GM12892 (cell line): ENCODE results near the gene ZNF789.

ENCODE experiments used
- DNase-seq: peaks from one replicate; pipeline ENCODE4 v3.0.0; 2011; ENCODE audit not compliant: insufficient read length
- FAIRE-seq: peaks from 2 replicates; lab custom pipeline; 2011; peaks lifted over from hg19 to GRCh38; lab: Jason Lieb, UNC
- POLR2A ChIP-seq: IDR thresholded peaks from 2 replicates; pipeline ENCODE4 v1.6.1; 2011; ENCODE audit warnings: low read depth, low read length, control low read depth
- POLR2AphosphoS5 ChIP-seq: IDR thresholded peaks from 2 replicates; pipeline ENCODE4 v1.6.1; 2011; ENCODE audit warnings: low read depth, low read length, control low read depth
- TAF1 ChIP-seq: IDR thresholded peaks from 2 replicates; pipeline ENCODE4 v1.6.1; 2011; ENCODE audit warnings: low read depth, mild to moderate bottlenecking, control low read depth, low read length, borderline replicate concordance

ZNF789 gene

DNA sequence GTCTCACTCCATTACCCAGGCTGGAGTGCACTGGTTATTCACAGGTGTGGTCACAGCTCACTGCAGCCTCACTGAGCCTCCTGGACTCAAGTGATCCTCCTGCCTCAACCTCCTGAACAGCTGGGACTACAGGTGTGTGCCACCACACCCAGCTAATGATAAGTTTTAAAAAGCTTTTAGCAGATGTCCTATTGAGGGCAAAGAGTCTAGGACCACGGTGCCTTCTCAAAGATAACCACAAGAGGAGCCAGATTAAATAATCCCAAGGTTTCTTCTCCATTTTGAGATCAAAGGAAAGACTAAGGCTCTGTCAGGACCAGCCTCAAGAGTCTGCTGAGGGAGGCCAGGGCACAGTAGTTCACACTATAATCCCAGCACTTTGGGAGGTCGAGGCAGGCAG, 11.5 kb upstream of the ZNF789 start:
- TF ChIP-seq POLR2AphosphoS5 = no peak
- FAIRE-seq (no peak), DNase-seq (no peak)

DNA sequence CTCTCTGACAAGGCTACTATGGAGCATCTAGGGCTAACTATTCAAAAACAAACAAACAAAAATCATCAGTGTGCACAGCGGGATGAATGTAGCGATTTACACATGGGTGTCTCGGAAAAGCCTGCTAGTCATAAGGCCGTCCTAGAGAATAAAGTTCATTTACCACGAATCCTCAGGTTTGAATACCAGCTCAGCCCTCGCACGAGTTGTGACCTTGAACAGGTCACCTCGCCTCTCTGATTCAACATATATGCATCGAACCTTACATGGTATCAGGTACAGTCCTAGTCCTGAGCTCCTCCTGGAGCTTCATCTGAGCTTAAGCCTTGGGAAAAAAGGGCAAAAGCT, 7.3 kb upstream of the ZNF789 start:
- no peak for FAIRE-seq
- no peak for DNase-seq
- TF ChIP-seq POLR2AphosphoS5 = no peak
- TF ChIP-seq TAF1 = no peak
- TF ChIP-seq POLR2A = no peak

DNA sequence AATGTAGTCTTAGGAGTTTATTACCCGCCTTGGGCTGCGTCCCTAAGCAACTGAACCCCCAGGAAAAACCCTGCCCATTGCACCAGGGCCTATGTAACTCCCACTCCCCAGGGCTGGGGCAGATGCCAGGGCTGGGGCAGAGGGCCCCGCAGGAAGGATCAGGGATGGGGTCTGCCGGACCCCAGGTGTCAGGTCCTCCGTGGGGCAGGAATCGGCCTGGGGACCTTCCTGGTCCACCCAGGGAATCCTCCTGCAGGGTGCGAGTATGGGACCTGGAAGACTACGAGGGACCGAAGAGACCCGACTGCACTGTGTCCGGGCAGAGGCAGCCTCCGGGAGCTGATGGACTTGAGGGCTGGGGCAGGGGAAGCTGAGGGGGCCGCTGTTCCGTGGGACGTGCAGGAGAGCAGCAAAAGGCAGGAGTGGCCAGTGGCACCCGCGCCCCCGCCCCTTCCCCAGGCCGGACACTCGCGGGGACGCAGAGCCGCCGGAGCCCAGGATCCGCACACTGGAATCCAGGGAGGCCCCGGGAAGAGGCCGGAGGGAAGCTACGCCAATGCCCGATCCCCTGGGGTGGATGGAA, 4.3 kb upstream of the ZNF789 start:
- no peak for TF ChIP-seq POLR2AphosphoS5
- TF ChIP-seq TAF1 = no peak
- TF ChIP-seq POLR2A = no peak
- FAIRE-seq = no peak
- no peak for DNase-seq

DNA sequence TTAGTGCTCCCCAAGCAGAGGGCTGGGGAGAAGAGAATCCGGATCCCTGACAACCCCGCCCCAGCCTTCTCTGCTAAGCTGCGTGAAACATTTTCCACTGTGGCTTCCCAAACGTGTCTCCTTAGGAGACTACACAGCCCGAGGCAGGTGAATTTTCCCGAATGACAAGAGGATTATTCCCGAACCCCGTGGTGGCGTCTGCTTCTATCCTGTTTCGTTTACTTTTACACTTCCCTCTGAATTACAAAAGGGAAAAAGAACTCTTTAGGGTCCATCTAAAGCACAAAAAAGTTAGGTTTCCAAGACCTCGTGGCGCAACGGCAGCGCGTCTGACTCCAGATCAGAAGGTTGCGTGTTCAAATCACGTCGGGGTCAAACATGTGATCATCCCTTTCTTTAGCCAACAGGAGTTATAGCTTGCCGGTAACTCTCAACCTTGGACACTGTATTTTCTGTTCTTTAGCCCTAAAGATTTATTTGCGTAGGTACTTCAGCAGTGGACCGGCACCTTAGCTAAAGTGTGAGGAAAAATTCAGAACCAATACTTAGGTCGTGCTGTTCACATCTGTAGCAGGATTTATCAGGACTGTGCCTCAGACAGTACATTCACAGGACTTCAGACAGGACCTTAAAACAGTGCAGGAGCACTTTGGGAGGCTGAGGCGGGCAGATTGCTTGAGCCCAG, 3.2 kb upstream of the ZNF789 start:
- TF ChIP-seq POLR2A (no peak), TAF1 (no peak), POLR2AphosphoS5 (no peak)
- FAIRE-seq = no peak
- DNase-seq = no peak

DNA sequence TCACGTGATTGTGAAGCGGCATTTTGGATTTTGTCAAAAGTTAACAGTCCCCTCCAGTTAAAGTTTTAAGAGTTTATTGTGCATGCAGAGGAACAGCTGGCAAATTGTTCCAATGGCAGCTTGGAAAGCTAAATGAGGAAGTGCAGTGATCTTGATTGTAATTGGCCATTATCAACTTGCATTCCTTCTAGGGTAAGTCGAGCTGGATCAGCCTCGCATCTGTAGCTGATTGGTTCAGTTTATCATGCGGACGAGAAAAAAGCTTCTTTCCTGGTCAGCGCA, 566 bp downstream of the ZNF789 start:
- no peak for TF ChIP-seq TAF1
- TF ChIP-seq POLR2AphosphoS5 = no peak
- no peak for TF ChIP-seq POLR2A
- FAIRE-seq (no peak), DNase-seq (peak; percentile 53)

DNA sequence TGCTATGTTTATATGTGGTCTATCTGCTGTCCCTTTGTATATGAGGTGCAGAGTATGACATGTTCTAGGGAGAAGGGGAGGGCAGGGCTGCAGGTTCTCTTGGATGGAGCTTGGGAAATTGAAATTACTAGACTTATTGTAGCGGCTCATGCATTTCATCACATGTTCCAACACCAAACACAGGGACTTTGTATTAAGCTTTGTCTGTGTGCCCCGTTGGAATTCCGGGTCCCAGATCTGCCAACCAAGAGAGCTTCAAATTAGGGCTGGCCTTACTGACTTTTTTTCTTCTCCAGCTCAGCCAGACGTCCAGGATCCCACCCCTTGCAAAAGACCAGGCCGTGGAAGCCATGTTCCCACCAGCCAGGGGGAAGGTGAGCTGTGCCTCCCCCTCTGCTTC, 3.4 kb downstream of the ZNF789 start:
- TF ChIP-seq POLR2AphosphoS5 = no peak
- no peak for TF ChIP-seq POLR2A
- TF ChIP-seq TAF1 = no peak
- DNase-seq (no peak), FAIRE-seq (no peak)

DNA sequence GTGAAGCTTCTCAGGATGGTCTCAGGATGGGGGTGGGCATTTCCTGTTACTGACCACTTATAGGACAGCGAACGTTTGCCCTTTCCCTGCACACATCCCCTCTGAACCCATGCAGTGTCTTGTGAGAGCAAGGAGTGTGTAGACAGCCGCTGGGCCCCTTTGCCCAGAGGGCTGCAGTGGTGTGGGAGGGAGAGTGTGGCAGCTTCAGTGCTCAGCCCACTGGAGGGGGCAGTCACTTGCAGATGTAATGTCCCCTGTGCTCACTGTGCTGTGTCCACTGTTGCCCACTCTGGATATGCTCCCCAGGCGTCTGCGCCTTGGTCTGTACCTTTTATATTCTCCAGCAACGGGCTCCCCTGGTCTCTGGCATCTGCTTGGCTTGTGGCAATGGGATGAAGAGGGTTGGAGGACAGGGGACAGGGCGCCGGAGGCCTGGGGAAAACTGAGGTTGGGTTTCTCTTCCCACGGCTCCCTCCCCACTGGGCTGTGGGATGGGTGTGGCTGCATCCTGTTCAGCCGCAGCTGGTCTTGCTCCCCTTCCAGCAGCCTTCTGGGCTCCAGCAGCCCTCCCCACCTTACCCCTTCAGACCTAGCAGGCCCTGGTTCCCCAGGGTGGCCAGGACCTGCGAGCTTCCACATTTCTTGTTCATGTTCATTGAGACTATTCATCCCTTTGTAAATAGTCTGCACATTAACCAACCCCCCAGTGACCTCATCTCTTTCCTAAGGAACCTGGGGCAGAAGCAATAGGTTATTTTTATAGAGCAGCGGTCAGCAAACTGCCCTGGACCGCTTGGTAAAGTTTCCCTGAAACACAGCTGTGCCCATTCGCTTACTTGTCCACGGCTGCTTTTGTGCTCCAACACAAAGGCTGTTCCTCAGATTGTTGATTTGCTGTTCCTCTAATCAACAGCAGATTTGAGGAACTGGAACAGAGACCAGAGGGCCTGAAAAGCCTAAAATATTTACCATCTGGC, 6.1 kb downstream of the ZNF789 start:
- DNase-seq (no peak), FAIRE-seq (no peak)
- no peak for TF ChIP-seq TAF1
- TF ChIP-seq POLR2AphosphoS5 = no peak; the same call in 1 of the 2 replicates
- no peak for TF ChIP-seq POLR2A

DNA sequence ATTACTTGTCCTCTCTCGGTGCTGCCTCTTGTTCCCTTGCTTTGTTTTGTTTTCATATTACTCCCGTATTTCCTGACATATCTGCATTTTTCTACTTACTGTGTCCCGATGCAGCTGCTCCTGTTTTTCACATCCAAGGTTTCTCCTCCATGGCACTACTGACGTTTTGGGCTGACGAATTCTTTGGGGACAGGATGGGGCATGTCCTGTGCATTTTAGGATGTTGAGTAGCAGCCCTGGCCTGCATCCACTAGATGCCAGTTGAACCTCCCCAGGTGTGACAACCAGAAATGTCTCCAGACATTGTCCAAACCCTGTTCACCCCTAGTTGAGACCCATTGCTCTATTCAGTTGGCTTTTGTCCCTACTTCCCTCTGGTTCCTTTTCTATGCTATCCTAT, 12.4 kb downstream of the ZNF789 start:
- no peak for FAIRE-seq
- DNase-seq = no peak
- TF ChIP-seq POLR2A (no peak), POLR2AphosphoS5 (0 out of 2 replicates have a peak, but pooled peaks have one; percentile 3), TAF1 (no peak)

DNA sequence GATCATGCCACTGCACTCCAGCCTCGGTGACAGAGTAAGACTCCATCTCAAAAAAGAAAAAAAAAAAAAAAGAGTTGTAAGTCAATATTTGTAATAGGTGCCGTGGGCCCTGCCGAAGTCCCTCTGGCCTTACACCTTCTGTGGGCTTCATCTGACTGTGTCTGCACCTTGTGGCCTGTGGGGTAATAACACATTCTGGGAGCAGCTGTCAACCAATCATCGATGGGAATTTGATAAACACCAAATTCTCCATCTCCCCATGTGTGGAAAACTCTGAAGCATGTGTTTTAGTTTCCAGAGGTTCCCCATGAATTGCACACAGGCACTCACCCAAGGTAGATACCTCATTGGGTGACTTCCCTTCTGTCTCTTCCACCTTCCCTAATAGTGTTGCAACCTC, 16.5 kb downstream of the ZNF789 start:
- no peak for DNase-seq
- FAIRE-seq = no peak
- TF ChIP-seq POLR2AphosphoS5 (no peak), TAF1 (no peak), POLR2A (no peak)

DNA sequence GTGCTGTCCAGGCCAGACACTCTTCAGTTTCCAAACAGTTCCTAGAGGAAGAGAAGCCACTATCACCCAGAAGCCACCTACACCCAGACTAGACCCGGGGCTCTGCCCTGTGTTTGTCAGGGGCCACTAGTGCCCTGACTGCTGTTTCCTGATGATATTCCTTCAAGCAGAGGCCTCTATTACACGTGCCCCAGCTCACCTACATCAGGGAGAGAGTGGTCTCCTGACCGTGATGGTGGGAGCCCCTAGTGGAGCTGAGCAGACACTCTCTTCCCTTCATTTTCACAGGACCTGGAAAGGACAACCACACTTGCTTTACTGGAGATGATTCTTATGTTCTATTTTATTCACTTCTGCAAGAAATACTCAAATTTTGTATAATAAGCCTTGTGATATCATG, 18.2 kb downstream of the ZNF789 start:
- DNase-seq (no peak), FAIRE-seq (no peak)
- TF ChIP-seq TAF1 = no peak
- TF ChIP-seq POLR2AphosphoS5 = no peak
- no peak for TF ChIP-seq POLR2A

DNA sequence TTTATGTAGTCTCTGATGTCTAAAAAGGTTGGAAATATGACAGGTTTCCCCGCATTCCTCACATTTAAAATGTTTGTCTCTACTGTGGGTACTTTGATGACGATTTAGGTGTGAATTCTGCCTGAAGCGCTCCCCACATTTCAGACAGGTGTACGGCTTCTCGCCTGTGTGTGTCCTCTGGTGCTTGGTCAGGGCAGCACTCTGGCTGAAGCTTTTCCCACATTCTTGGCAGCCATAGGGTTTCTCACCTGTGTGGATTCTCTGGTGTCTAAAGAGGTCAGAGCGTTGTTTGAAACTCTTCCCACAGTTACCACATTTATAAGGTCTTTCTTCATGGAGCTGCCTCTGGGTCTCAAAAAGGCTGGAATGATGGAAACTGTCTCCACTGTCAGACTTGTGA, 21.1 kb downstream of the ZNF789 start:
- no peak for TF ChIP-seq POLR2A
- TF ChIP-seq TAF1 = no peak
- no peak for TF ChIP-seq POLR2AphosphoS5
- DNase-seq (no peak), FAIRE-seq (no peak)
